Common myeloid progenitor, CD34-positive (primary cell): ENCODE data around the gene MUC15.
"Not testable (repeated sequence)": the region's sequence is repeated elsewhere in the genome, so short reads cannot be mapped to it uniquely, and the experiment has no call there.

Experiments used
- CTCF ChIA-PET: fragments of 350-600 bp; sonication (Branson Sonifier 250); formaldehyde crosslinking; loops from one replicate; lab custom pipeline; 2021; ENCODE audit warnings: antibody characterized with exemption; lab: Charles Lee
- POLR2A ChIA-PET: fragments of 350-600 bp; sonication (Branson Sonifier 250); formaldehyde crosslinking; loops from one replicate; lab custom pipeline; 2021; ENCODE audit warnings: antibody characterized with exemption; lab: Charles Lee
- DNase-seq, 3 donors: peaks; one replicate each; pipeline versions ENCODE4 v3.0.0 to v3.0.0-alpha.2; 2013
- H3K27ac ChIP-seq, 2 experiments: 1 replicate in 1 of 2; 2 replicates in 1 of 2; pipeline ENCODE4 v1.7.0; 2013; ENCODE audit warnings: inconsistent platforms in 2 of 2, low read length in 2 of 2, mild to moderate bottlenecking in 2 of 2, low read depth in 1 of 2, moderate library complexity in 1 of 2; ENCODE audit not compliant: severe bottlenecking in 2 of 2, insufficient read depth in 1 of 2, poor library complexity in 1 of 2
- H3K27me3 ChIP-seq, 5 experiments: replicated peaks in 2 of 5; 1 replicate in 3 of 5; 2 replicates in 2 of 5; pipeline versions ENCODE4 v1.6.1 to v1.7.0; 2013; ENCODE audit warnings: low read length in 4 of 5, mild to moderate bottlenecking in 2 of 5, moderate library complexity in 2 of 5, inconsistent platforms in 1 of 5; ENCODE audit not compliant: insufficient read depth in 5 of 5, control insufficient read depth in 4 of 5
- H3K36me3 ChIP-seq, 4 experiments: 1 replicate in 2 of 4; 2 replicates in 2 of 4; pipeline versions ENCODE4 v1.6.1 to v1.7.0; 2013; ENCODE audit warnings: low read length in 3 of 4, control low read depth in 1 of 4, mild to moderate bottlenecking in 1 of 4; ENCODE audit not compliant: control insufficient read depth in 4 of 4, insufficient read depth in 4 of 4
- H3K4me1 ChIP-seq, 4 experiments: 1 replicate in 3 of 4; 2 replicates in 1 of 4; pipeline versions ENCODE4 v1.6.1 to v1.7.1; 2013; ENCODE audit warnings: low read length in 3 of 4, mild to moderate bottlenecking in 3 of 4, control low read depth in 1 of 4, inconsistent platforms in 1 of 4, moderate library complexity in 1 of 4; ENCODE audit not compliant: control insufficient read depth in 4 of 4, insufficient read depth in 4 of 4; ENCODE audit errors: control extremely low read depth in 1 of 4
- H3K4me3 ChIP-seq, 7 experiments: 1 replicate in 4 of 7; 2 replicates in 3 of 7; pipeline versions ENCODE4 v1.5.1 to v1.7.0; 2013; ENCODE audit warnings: mild to moderate bottlenecking in 7 of 7, low read length in 6 of 7, moderate library complexity in 6 of 7, inconsistent platforms in 2 of 7, low read depth in 2 of 7, control low read depth in 1 of 7; ENCODE audit not compliant: insufficient read depth in 4 of 7, control insufficient read depth in 1 of 7; ENCODE audit errors: extremely low read depth in 1 of 7
- H3K9me3 ChIP-seq, 5 experiments: 1 replicate in 4 of 5; 2 replicates in 1 of 5; pipeline versions ENCODE4 v1.6.1 to v1.7.1; 2013; ENCODE audit warnings: low read length in 4 of 5, mild to moderate bottlenecking in 2 of 5, inconsistent platforms in 1 of 5, low read depth in 1 of 5, moderate library complexity in 1 of 5; ENCODE audit not compliant: control insufficient read depth in 4 of 5, insufficient read depth in 2 of 5; ENCODE audit errors: control extremely low read depth in 1 of 5
- WGBS: methylation state at CpG from one replicate; pipeline ENCODE4 v1.1.5; 2013; ENCODE audit not compliant: insufficient coverage; 5-methylcytosine and 5-hydroxymethylcytosine counted together

Gene MUC15

GRCh38 chr11:26607725-26608506 is 35.9 kb upstream of the MUC15 start:
- ChIA-PET POLR2A (no interaction called here), CTCF (no interaction called here)

DNA sequence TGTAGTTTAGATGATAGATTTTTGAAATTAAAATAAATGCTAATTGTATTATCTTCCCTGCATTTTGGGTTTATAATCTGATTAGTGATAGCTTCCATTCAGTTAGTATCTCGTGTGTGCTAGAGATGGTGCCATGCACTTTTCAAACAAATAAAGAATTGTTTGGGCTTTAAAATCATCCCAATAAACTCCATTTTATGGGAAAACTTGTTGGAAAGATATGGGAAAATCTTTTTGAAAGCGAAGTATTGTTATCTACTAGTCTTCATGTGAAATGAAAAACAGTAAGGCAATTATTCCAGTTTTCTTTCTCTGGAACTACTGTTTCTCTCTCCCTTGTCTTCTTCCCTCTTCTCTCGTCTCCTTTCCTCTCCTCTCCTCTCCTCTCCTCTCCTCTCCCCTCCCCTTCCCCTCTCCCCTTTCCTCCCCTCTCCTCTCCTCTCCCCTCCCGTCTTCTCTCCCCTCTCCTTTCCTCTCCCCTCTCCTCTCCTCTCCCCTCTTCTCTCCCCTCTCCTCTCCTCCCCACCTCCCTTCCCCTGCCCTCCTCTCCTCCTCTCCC is 27.9 kb upstream of the MUC15 start:
- ChIA-PET CTCF (no interaction called here), POLR2A (no interaction called here)
- H3K4me3 ChIP-seq: no peak overlapping the region
- no peaks in the 10 kb centered on the region for H3K9me3 ChIP-seq
- H3K36me3 ChIP-seq: no peaks in the 10 kb centered on the region
- H3K27ac ChIP-seq: no peak overlapping the region
- no CpG with 5 or more reads among the region's 4 CpGs for WGBS
- no peak for DNase-seq
- no peaks in the 10 kb centered on the region for H3K4me1 ChIP-seq
- H3K27me3 ChIP-seq: no peaks in the 10 kb centered on the region

More at GRCh38 chr11:26607725-26608506, 35.9 kb upstream of the MUC15 start:
- Histone ChIP-seq H3K36me3 (no peaks in the 10 kb centered on the region), H3K4me1 (no peaks in the 10 kb centered on the region), H3K4me3 (no peak overlapping the region), H3K27ac (no peak overlapping the region), H3K9me3 (no peaks in the 10 kb centered on the region), H3K27me3 (no peaks in the 10 kb centered on the region)
- 100% methylated on average over 3 of the region's 7 CpGs for WGBS
- no peak for DNase-seq

DNA sequence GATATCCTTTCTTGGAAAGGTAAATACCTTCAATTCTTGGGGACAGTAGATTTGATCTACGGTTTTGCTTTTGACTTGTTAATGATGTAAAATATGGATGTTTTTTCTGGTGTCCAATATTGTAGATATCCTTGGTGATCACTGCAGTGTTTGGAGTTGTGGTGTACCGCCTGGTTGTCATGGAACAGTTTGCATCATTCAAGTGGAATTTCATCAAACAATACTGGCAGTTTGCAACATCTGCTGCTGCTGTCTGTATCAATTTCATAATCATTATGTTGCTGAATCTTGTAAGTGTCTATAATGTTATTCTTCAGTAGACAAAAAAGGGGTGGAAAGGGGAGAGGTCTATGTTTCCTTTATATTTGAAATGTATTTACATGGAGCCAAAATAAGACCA is 27.4 kb upstream of the MUC15 start:
- DNase-seq: no peak
- WGBS: 100% methylated on average over 2 of the region's 2 CpGs

GRCh38 chr11:26597899-26598298 is 25.8 kb upstream of the MUC15 start:
- WGBS: no CpG with 5 or more reads among the region's 2 CpGs
- ChIA-PET POLR2A (no interaction called here), CTCF (no interaction called here)
- DNase-seq: no peak
- Histone ChIP-seq H3K9me3 (no peaks in the 10 kb centered on the region), H3K27ac (no peak overlapping the region), H3K27me3 (no peaks in the 10 kb centered on the region), H3K36me3 (no peaks in the 10 kb centered on the region), H3K4me1 (no peaks in the 10 kb centered on the region), H3K4me3 (no peak overlapping the region)

More for the DNA sequence above, 27.4 kb upstream of the MUC15 start:
- Histone ChIP-seq H3K27ac (no peak overlapping the region), H3K9me3 (no peaks in the 10 kb centered on the region), H3K4me1 (no peaks in the 10 kb centered on the region), H3K27me3 (no peaks in the 10 kb centered on the region), H3K36me3 (no peaks in the 10 kb centered on the region), H3K4me3 (no peak overlapping the region)
- ChIA-PET CTCF (no interaction called here), POLR2A (no interaction called here)

DNA sequence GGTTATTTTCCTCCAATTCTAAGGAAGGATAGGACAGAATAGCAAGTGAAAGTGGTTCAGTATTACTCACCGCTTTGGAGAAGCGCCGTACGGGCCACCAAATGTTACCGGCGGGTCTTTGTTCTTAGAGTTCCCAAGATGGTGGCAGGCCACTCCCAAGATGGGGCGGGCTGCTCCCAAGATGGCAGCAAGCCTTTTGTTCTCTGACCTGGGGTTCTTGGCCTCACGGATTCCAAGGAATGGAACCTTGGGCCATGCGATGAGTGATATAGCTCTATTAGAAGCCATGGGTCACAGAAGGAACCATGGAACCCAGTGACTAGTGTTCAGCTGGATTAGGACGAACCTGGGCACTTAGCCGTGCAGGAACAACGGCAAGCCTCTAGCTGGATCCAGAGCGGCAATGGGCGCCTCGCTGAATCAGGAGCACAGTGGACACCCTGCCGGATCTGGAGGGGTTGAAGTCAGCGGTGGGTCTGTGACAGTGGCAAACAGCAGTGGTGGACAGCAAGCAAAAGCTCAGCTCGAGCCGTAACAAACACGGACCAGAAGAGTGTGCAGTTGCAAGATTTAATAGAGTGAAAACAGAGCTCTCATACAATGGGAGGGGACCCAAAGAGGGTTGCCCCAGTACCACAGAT is 25.1 kb upstream of the MUC15 start:
- WGBS: 93% methylated on average over 17 of the region's 20 CpGs
- CTCF ChIA-PET, POLR2A ChIA-PET: not testable (repeated sequence)

GRCh38 chr11:26595207-26595865 is 23.3 kb upstream of the MUC15 start:
- POLR2A ChIA-PET, H3K36me3 ChIP-seq, H3K4me1 ChIP-seq, H3K4me3 ChIP-seq, DNase-seq, H3K27me3 ChIP-seq, CTCF ChIA-PET, H3K9me3 ChIP-seq, H3K27ac ChIP-seq: not testable (repeated sequence)
- no CpG with 5 or more reads among the region's 7 CpGs for whole genome bisulfite sequencing

More for the DNA sequence above, 25.1 kb upstream of the MUC15 start:
- not testable (repeated sequence) for H3K4me3 ChIP-seq, DNase-seq, H3K9me3 ChIP-seq, H3K27me3 ChIP-seq, H3K4me1 ChIP-seq, H3K36me3 ChIP-seq, H3K27ac ChIP-seq

GRCh38 chr11:26593691-26594090 is 21.6 kb upstream of the MUC15 start:
- H3K27ac ChIP-seq: no peak overlapping the region
- ChIA-PET POLR2A (no interaction called here), CTCF (no interaction called here)
- no peaks in the 10 kb centered on the region for H3K4me1 ChIP-seq
- DNase-seq: no peak
- WGBS: 88% methylated on average over 7 of the region's 11 CpGs
- H3K36me3 ChIP-seq: no peaks in the 10 kb centered on the region
- no peaks in the 10 kb centered on the region for H3K9me3 ChIP-seq
- no peak overlapping the region for H3K4me3 ChIP-seq
- H3K27me3 ChIP-seq: no peaks in the 10 kb centered on the region
